Measurements from ENCODE around the gene RAVER1.

RAVER1 gene

DNA sequence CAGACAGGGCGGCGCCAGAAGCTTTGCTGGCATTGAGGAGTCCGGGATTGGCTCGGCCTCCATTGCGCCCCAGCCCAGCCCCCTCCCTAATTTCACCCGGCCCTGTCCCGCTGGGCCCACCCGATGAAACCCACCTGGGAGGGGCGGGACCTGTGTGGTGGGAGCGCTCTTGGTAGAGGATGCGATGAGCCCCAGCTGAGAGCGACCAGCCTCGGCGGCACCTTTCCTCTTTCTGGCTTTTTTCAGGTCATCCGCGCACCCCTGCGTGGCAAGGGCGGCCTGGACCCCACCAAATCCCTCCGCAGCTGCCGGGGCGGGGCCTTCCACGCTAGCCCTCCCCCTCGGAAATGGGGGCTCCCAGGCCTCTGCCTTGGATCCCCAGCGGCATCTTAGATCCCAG, 23.9 kb downstream of the RAVER1 start, which contains the start of gene ZGLP1:
Gene ZGLP1 (minus strand): TSS at position 393 of the 400 bp plus-strand sequence.
- no peak for DNase-seq
- Histone ChIP-seq H3K9ac (ENCODE audit: low read length) (no peak within 1 kb of the TSS), H2BK15ac (ENCODE audit: low read depth, poor library complexity, severe bottlenecking) (no peak within 1 kb of the TSS), H3K36me3 (ENCODE audit: control insufficient read depth in 1 of 2, insufficient read depth in 2 of 2, low read depth in 1 of 2, low read length in 2 of 2) (peaks cover 16 to 38% of the 10 kb centered on the region in 2 experiments), H2AK5ac (ENCODE audit: low read length, severe bottlenecking) (no peak within 1 kb of the TSS), H3K27ac (ENCODE audit: low read length, poor library complexity, severe bottlenecking) (no peak within 1 kb of the TSS), H3K4ac (ENCODE audit: low read depth in 1 of 2, low read length in 2 of 2) (no peak within 1 kb of the TSS), H3K4me1 (ENCODE audit: control insufficient read depth, insufficient read depth, low read depth, low read length) (peaks cover 4% of the 10 kb centered on the region), H2BK5ac (ENCODE audit: low read depth, low read length, poor library complexity, severe bottlenecking) (no peak within 1 kb of the TSS), H2BK12ac (ENCODE audit: low read length in 2 of 2) (no peak within 1 kb of the TSS), H4K91ac (ENCODE audit: low read length) (no peak within 1 kb of the TSS), H3K18ac (ENCODE audit: low read depth in 1 of 2, low read length in 2 of 2) (no peak within 1 kb of the TSS), H3K9me3 (ENCODE audit: control insufficient read depth, low read length) (no peaks in the 10 kb centered on the region), H2BK120ac (ENCODE audit: low read depth, low read length) (no peak within 1 kb of the TSS), H2AFZ (ENCODE audit: low read depth, low read length) (no peak within 1 kb of the TSS), H3K4me3 (ENCODE audit: insufficient read depth in 1 of 2, low read depth in 1 of 2, low read length in 2 of 2) (no peak within 1 kb of the TSS), H3K23ac (ENCODE audit: low read length in 2 of 2) (no peak within 1 kb of the TSS), H4K8ac (ENCODE audit: low read length) (no peak within 1 kb of the TSS), H3K4me2 (ENCODE audit: low read length, poor library complexity, severe bottlenecking) (no peak within 1 kb of the TSS), H3K14ac (ENCODE audit: low read length in 2 of 2) (no peak within 1 kb of the TSS), H3K27me3 (ENCODE audit: control insufficient read depth in 1 of 2, insufficient read depth in 1 of 2, low read length in 2 of 2) (no peaks in the 10 kb centered on the region), H3K79me1 (replicated peaks; ENCODE audit: low read length, poor library complexity, severe bottlenecking) (peaks cover 9% of the 10 kb centered on the region)
- WGBS = 96% methylated on average over 23 of the region's 24 CpGs

DNA sequence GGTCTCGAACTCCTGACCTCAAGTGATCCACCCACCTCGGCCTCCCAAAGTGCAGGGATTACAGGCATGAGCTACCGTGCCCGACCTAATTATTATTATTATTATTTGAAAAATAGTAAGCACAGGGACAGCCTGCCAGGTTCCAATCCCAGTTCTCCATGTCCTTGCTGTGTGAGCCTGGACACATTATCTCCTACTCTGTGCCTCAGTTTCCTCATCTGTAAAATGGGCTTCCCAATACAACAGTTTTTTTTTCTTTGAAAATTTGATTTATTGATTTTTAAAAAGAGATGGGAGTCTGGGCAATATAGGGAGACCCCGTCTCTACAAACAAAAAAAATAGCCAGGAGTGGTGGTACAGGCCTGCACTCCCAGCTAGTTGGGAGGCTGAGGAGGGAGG, 27.0 kb downstream of the RAVER1 start:
- Histone ChIP-seq H3K18ac (ENCODE audit: low read depth in 1 of 2, low read length in 2 of 2) (no peak overlapping the region), H3K9me3 (ENCODE audit: control insufficient read depth, low read length) (no peaks in the 10 kb centered on the region), H2AK5ac (ENCODE audit: low read length, severe bottlenecking) (no peak overlapping the region), H3K14ac (ENCODE audit: low read length in 2 of 2) (no peak overlapping the region), H3K36me3 (ENCODE audit: control insufficient read depth in 1 of 2, insufficient read depth in 2 of 2, low read depth in 1 of 2, low read length in 2 of 2) (peaks cover 12 to 44% of the 10 kb centered on the region in 2 experiments), H3K4me1 (ENCODE audit: control insufficient read depth, insufficient read depth, low read depth, low read length) (peaks cover 2% of the 10 kb centered on the region), H3K4ac (ENCODE audit: low read depth in 1 of 2, low read length in 2 of 2) (no peak overlapping the region), H3K4me3 (ENCODE audit: insufficient read depth in 1 of 2, low read depth in 1 of 2, low read length in 2 of 2) (no peak overlapping the region), H2BK5ac (ENCODE audit: low read depth, low read length, poor library complexity, severe bottlenecking) (no peak overlapping the region), H2BK15ac (ENCODE audit: low read depth, poor library complexity, severe bottlenecking) (no peak overlapping the region), H3K9ac (ENCODE audit: low read length) (no peak overlapping the region), H2BK120ac (ENCODE audit: low read depth, low read length) (no peak overlapping the region), H4K91ac (ENCODE audit: low read length) (no peak overlapping the region), H3K27ac (ENCODE audit: low read length, poor library complexity, severe bottlenecking) (no peak overlapping the region), H3K79me1 (replicated peaks; ENCODE audit: low read length, poor library complexity, severe bottlenecking) (no peaks in the 10 kb centered on the region), H3K4me2 (ENCODE audit: low read length, poor library complexity, severe bottlenecking) (no peak overlapping the region), H3K27me3 (ENCODE audit: control insufficient read depth in 1 of 2, insufficient read depth in 1 of 2, low read length in 2 of 2) (no peaks in the 10 kb centered on the region), H4K8ac (ENCODE audit: low read length) (no peak overlapping the region), H3K23ac (ENCODE audit: low read length in 2 of 2) (no peak overlapping the region), H2BK12ac (ENCODE audit: low read length in 2 of 2) (no peak overlapping the region), H2AFZ (ENCODE audit: low read depth, low read length) (no peak overlapping the region)
- DNase-seq = no peak
- 94% methylated on average over 1 of the region's 5 CpGs for WGBS

GRCh38 chr19:10305139-10305806, 28.1 kb downstream of the RAVER1 start:
- H3K4ac ChIP-seq (ENCODE audit: low read depth in 1 of 2, low read length in 2 of 2) = no peak overlapping the region
- no peak for DNase-seq
- H4K8ac ChIP-seq (ENCODE audit: low read length) = no peak overlapping the region
- H3K4me3 ChIP-seq (ENCODE audit: insufficient read depth in 1 of 2, low read depth in 1 of 2, low read length in 2 of 2) = no peak overlapping the region
- no peaks in the 10 kb centered on the region for H3K9me3 ChIP-seq (ENCODE audit: control insufficient read depth, low read length)
- no peak overlapping the region for H3K14ac ChIP-seq (ENCODE audit: low read length in 2 of 2)
- no peak overlapping the region for H4K91ac ChIP-seq (ENCODE audit: low read length)
- H3K4me1 ChIP-seq (ENCODE audit: control insufficient read depth, insufficient read depth, low read depth, low read length) = no peaks in the 10 kb centered on the region
- H3K18ac ChIP-seq (ENCODE audit: low read depth in 1 of 2, low read length in 2 of 2) = no peak overlapping the region
- H3K4me2 ChIP-seq (ENCODE audit: low read length, poor library complexity, severe bottlenecking) = no peak overlapping the region
- no peak overlapping the region for H2AK5ac ChIP-seq (ENCODE audit: low read length, severe bottlenecking)
- no peak overlapping the region for H3K27ac ChIP-seq (ENCODE audit: low read length, poor library complexity, severe bottlenecking)
- no peaks in the 10 kb centered on the region for H3K79me1 ChIP-seq (replicated peaks; ENCODE audit: low read length, poor library complexity, severe bottlenecking)
- no peak overlapping the region for H3K23ac ChIP-seq (ENCODE audit: low read length in 2 of 2)
- H2BK5ac ChIP-seq (ENCODE audit: low read depth, low read length, poor library complexity, severe bottlenecking) = no peak overlapping the region
- H3K9ac ChIP-seq (ENCODE audit: low read length) = no peak overlapping the region
- WGBS = 86% methylated on average over 17 of the region's 17 CpGs
- peak overlapping the region; percentile 37 for H2BK15ac ChIP-seq (ENCODE audit: low read depth, poor library complexity, severe bottlenecking)
- no peak overlapping the region for H2BK12ac ChIP-seq (ENCODE audit: low read length in 2 of 2)
- no peak overlapping the region for H2AFZ ChIP-seq (ENCODE audit: low read depth, low read length)
- peaks cover 0 to under 1% of the 10 kb centered on the region in 2 experiments for H3K27me3 ChIP-seq (ENCODE audit: control insufficient read depth in 1 of 2, insufficient read depth in 1 of 2, low read length in 2 of 2)
- H2BK120ac ChIP-seq (ENCODE audit: low read depth, low read length) = no peak overlapping the region
- peaks cover 6 to 34% of the 10 kb centered on the region in 2 experiments for H3K36me3 ChIP-seq (ENCODE audit: control insufficient read depth in 1 of 2, insufficient read depth in 2 of 2, low read depth in 1 of 2, low read length in 2 of 2)

DNA sequence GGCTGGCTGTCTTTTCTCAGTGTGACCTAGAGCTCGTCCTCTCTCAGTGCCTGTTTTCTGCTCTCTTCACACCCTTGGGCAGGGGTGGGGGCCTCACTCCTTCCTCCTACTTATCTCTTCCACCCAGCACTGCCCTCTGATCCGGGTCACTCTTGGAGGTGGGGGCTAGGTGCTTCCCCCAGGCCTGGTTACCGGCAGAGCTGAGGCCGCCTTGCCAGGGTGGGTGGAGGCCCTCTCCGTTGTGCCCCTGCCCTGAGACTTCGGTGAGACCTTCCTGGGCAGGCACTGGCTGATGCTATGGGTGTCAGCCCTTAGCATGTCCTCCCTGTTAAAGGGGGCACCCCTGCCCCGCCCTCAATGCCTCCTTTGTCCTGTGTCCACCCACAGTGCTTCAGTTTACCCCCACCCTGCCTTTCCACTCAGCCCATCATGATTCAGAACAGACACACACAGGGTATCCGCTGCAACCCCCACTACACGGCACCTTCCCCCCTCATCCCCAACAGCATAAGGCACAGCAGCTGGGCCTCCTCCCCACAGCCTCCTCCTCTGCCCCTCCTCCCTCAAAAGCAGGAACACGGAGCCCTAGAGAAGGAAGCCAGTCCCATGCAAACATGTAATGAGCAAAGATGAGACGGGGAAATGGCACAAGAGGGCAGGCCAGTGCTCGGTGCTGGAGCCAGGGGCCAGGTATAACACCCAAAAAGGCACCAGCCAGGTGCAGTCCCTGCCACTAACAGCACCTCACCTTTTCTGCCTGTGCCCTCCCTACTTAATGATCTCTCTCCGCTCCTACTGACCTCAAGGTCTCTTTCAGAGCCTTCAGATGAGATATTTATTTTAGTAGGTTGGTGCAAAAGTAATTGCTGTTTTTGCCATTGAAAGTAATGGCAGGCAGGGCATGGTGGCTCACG, 33.5 kb downstream of the RAVER1 start:
- H2BK15ac ChIP-seq (ENCODE audit: low read depth, poor library complexity, severe bottlenecking) = no peak overlapping the region
- peaks cover 14% of the 10 kb centered on the region for H3K4me1 ChIP-seq (ENCODE audit: control insufficient read depth, insufficient read depth, low read depth, low read length)
- no peak overlapping the region for H4K8ac ChIP-seq (ENCODE audit: low read length)
- no peak overlapping the region for H2AFZ ChIP-seq (ENCODE audit: low read depth, low read length)
- peaks cover 20 to 36% of the 10 kb centered on the region in 2 experiments for H3K27me3 ChIP-seq (ENCODE audit: control insufficient read depth in 1 of 2, insufficient read depth in 1 of 2, low read length in 2 of 2)
- no peak overlapping the region for H4K91ac ChIP-seq (ENCODE audit: low read length)
- H2BK5ac ChIP-seq (ENCODE audit: low read depth, low read length, poor library complexity, severe bottlenecking) = no peak overlapping the region
- H2AK5ac ChIP-seq (ENCODE audit: low read length, severe bottlenecking) = no peak overlapping the region
- H3K27ac ChIP-seq (ENCODE audit: low read length, poor library complexity, severe bottlenecking) = no peak overlapping the region
- no peak overlapping the region for H3K4me2 ChIP-seq (ENCODE audit: low read length, poor library complexity, severe bottlenecking)
- H3K14ac ChIP-seq (ENCODE audit: low read length in 2 of 2) = no peak overlapping the region
- no peaks in the 10 kb centered on the region for H3K9me3 ChIP-seq (ENCODE audit: control insufficient read depth, low read length)
- H3K23ac ChIP-seq (ENCODE audit: low read length in 2 of 2) = no peak overlapping the region
- no peak for DNase-seq
- H3K18ac ChIP-seq (ENCODE audit: low read depth in 1 of 2, low read length in 2 of 2) = no peak overlapping the region
- no peak overlapping the region for H3K9ac ChIP-seq (ENCODE audit: low read length)
- no peaks in the 10 kb centered on the region for H3K79me1 ChIP-seq (replicated peaks; ENCODE audit: low read length, poor library complexity, severe bottlenecking)
- no peak overlapping the region for H2BK12ac ChIP-seq (ENCODE audit: low read length in 2 of 2)
- 67% methylated on average over 13 of the region's 14 CpGs for WGBS
- no peak overlapping the region for H3K4ac ChIP-seq (ENCODE audit: low read depth in 1 of 2, low read length in 2 of 2)
- peaks cover 0 to 9% of the 10 kb centered on the region in 2 experiments for H3K36me3 ChIP-seq (ENCODE audit: control insufficient read depth in 1 of 2, insufficient read depth in 2 of 2, low read depth in 1 of 2, low read length in 2 of 2)
- H2BK120ac ChIP-seq (ENCODE audit: low read depth, low read length) = no peak overlapping the region
- H3K4me3 ChIP-seq (ENCODE audit: insufficient read depth in 1 of 2, low read depth in 1 of 2, low read length in 2 of 2) = no peak overlapping the region

All from mesenchymal stem cell (in vitro differentiated cells and primary cell).